WERI-Rb-1 (cell line): Measurements from ENCODE around the gene DCLK2.
"Not testable (repeated sequence)": the region's sequence is repeated elsewhere in the genome, so short reads cannot be mapped to it uniquely, and the experiment has no call there.

Experiments used
- DNase-seq: peaks from one replicate; pipeline ENCODE4 v3.0.0-alpha.2; 2020
- H3K27ac ChIP-seq: fragments of 250-450 bp; sonication (Bioruptor Pico); 2 replicates; pipeline ENCODE4 v1.5.1; 2020; ENCODE audit warnings: mild to moderate bottlenecking, moderate library complexity
- H3K27me3 ChIP-seq: fragments of 250-450 bp; sonication (Bioruptor Pico); 2 replicates; pipeline ENCODE4 v1.5.1; 2021; ENCODE audit warnings: mild to moderate bottlenecking, low read depth, moderate library complexity; ENCODE audit not compliant: insufficient read depth, severe bottlenecking
- H3K36me3 ChIP-seq: fragments of 250-450 bp; sonication (Bioruptor Pico); 2 replicates; pipeline ENCODE4 v1.5.1; 2020; ENCODE audit warnings: mild to moderate bottlenecking, moderate library complexity
- H3K4me3 ChIP-seq: 2 replicates; pipeline ENCODE4 v1.5.1; 2011; ENCODE audit warnings: low read depth, mild to moderate bottlenecking, control low read depth, low read length
- H3K9me3 ChIP-seq: fragments of 250-450 bp; sonication (Bioruptor Pico); 2 replicates; pipeline ENCODE4 v1.5.1; 2021; ENCODE audit warnings: mild to moderate bottlenecking, moderate library complexity; ENCODE audit not compliant: severe bottlenecking
- CTCF ChIP-seq: IDR thresholded peaks from 2 replicates; pipeline ENCODE4 v1.5.1; 2011; ENCODE audit warnings: low read depth, mild to moderate bottlenecking, control low read depth, inconsistent platforms, low read length

Gene DCLK2

GRCh38 chr4:150181536-150181935 lies 103.3 kb downstream of the DCLK2 start:
- no peaks in the 10 kb centered on the region for H3K27me3 ChIP-seq
- no peak for DNase-seq
- no peaks in the 10 kb centered on the region for H3K36me3 ChIP-seq
- TF ChIP-seq CTCF, result no peak
- no peak overlapping the region for H3K27ac ChIP-seq
- H3K9me3 ChIP-seq, result no peaks in the 10 kb centered on the region
- H3K4me3 ChIP-seq, result no peak overlapping the region

- no peaks in the 10 kb centered on the region for H3K27me3 ChIP-seq
These were observed 104.5 kb downstream of the DCLK2 start for GRCh38 chr4:150182794-150183193.

GRCh38 chr4:150185033-150185432 lies 106.8 kb downstream of the DCLK2 start:
- H3K4me3 ChIP-seq, DNase-seq, H3K36me3 ChIP-seq: not testable (repeated sequence)

More at GRCh38 chr4:150182794-150183193, 104.5 kb downstream of the DCLK2 start:
- no peak for DNase-seq
- no peak for TF ChIP-seq CTCF
- no peaks in the 10 kb centered on the region for H3K9me3 ChIP-seq
- no peaks in the 10 kb centered on the region for H3K36me3 ChIP-seq
- H3K27ac ChIP-seq, result no peak overlapping the region
- no peak overlapping the region for H3K4me3 ChIP-seq

GRCh38 chr4:150192986-150193385 lies 114.7 kb downstream of the DCLK2 start:
- H3K27me3 ChIP-seq, result no peaks in the 10 kb centered on the region
- no peak for DNase-seq
- TF ChIP-seq CTCF, result no peak

More at GRCh38 chr4:150185033-150185432, 106.8 kb downstream of the DCLK2 start:
- H3K27me3 ChIP-seq, H3K9me3 ChIP-seq, H3K27ac ChIP-seq: not testable (repeated sequence)

GRCh38 chr4:150197256-150197655 lies 119.0 kb downstream of the DCLK2 start:
- not testable (repeated sequence) for H3K27ac ChIP-seq, DNase-seq, H3K27me3 ChIP-seq, H3K9me3 ChIP-seq, H3K36me3 ChIP-seq, H3K4me3 ChIP-seq

More at GRCh38 chr4:150192986-150193385, 114.7 kb downstream of the DCLK2 start:
- no peaks in the 10 kb centered on the region for H3K36me3 ChIP-seq
- no peak overlapping the region for H3K27ac ChIP-seq
- no peaks in the 10 kb centered on the region for H3K9me3 ChIP-seq
- no peak overlapping the region for H3K4me3 ChIP-seq

GRCh38 chr4:150199056-150199455 lies 120.8 kb downstream of the DCLK2 start:
- Histone ChIP-seq H3K4me3 (no peak overlapping the region), H3K27ac (no peak overlapping the region), H3K27me3 (no peaks in the 10 kb centered on the region), H3K36me3 (no peaks in the 10 kb centered on the region), H3K9me3 (no peaks in the 10 kb centered on the region)
- no peak for DNase-seq
- TF ChIP-seq CTCF, result no peak

GRCh38 chr4:150205016-150205415 lies 126.8 kb downstream of the DCLK2 start:
- no peaks in the 10 kb centered on the region for H3K36me3 ChIP-seq
- H3K4me3 ChIP-seq, result no peak overlapping the region
- DNase-seq, result no peak
- H3K27ac ChIP-seq, result no peak overlapping the region
- H3K9me3 ChIP-seq, result no peaks in the 10 kb centered on the region
- H3K27me3 ChIP-seq, result no peaks in the 10 kb centered on the region
- no peak for TF ChIP-seq CTCF
